ENCODE measurements around the gene SPRR4. TPM values are rescaled to one million over a fixed set of nuclear protein-coding genes. Genes with fewer than 3 reads are reported as not detected.

Gene SPRR4
- total and polyA plus RNA-seq, 10 donors = not detected

Small RNAs within 50 kb of the gene (small RNA-seq; reads per million reads assigned to genes)
- gene RF00322 (0 reads per million in 4 donors), gene SPRR1A (0 reads per million in 4 donors)

Other genes with a start within 250 kb of the SPRR4 start
- not detected for gene KPRP, start 212.6 kb upstream of the SPRR4 start, total RNA-seq
- gene KPRP, start 212.6 kb upstream of the SPRR4 start, polyA plus RNA-seq = not detected
- not detected for gene LCE1F, start 195.5 kb upstream of the SPRR4 start, total RNA-seq
- not detected for gene LCE1F, start 195.5 kb upstream of the SPRR4 start, polyA plus RNA-seq
- not detected for gene LCE1E, start 184.4 kb upstream of the SPRR4 start, total RNA-seq
- gene LCE1E, start 184.4 kb upstream of the SPRR4 start, polyA plus RNA-seq = not detected
- gene LCE1D, start 173.9 kb upstream of the SPRR4 start, total RNA-seq = not detected
- not detected for gene LCE1D, start 173.9 kb upstream of the SPRR4 start, polyA plus RNA-seq
- not detected for gene LCE1C, start 164.0 kb upstream of the SPRR4 start, total RNA-seq
- gene LCE1C, start 164.0 kb upstream of the SPRR4 start, polyA plus RNA-seq = not detected
- not detected for gene LCE1B, start 158.7 kb upstream of the SPRR4 start, total RNA-seq
- not detected for gene LCE1B, start 158.7 kb upstream of the SPRR4 start, polyA plus RNA-seq
- not detected for gene LCE1A, start 143.2 kb upstream of the SPRR4 start, total RNA-seq
- gene LCE1A, start 143.2 kb upstream of the SPRR4 start, polyA plus RNA-seq = not detected
- gene LCE6A, start 127.8 kb upstream of the SPRR4 start, total RNA-seq = not detected
- gene LCE6A, start 127.8 kb upstream of the SPRR4 start, polyA plus RNA-seq = not detected
- not detected for gene LCE7A, start 110.7 kb upstream of the SPRR4 start, total RNA-seq
- gene LCE7A, start 110.7 kb upstream of the SPRR4 start, polyA plus RNA-seq = not detected
- gene SMCP, start 92.3 kb upstream of the SPRR4 start, total RNA-seq = not detected
- gene SMCP, start 92.3 kb upstream of the SPRR4 start, polyA plus RNA-seq = not detected
- not detected for gene IVL, start 62.1 kb upstream of the SPRR4 start, total RNA-seq
- under 1 TPM in 2 of 3 donors, not detected in 1; 0.04 to 0.05 TPM for gene IVL, start 62.1 kb upstream of the SPRR4 start, polyA plus RNA-seq
- not detected for gene SPRR5, start 23.4 kb upstream of the SPRR4 start, total RNA-seq
- gene SPRR5, start 23.4 kb upstream of the SPRR4 start, polyA plus RNA-seq = not detected
- gene SPRR1A, start 13.4 kb downstream of the SPRR4 start, total RNA-seq = not detected
- not detected for gene SPRR1A, start 13.4 kb downstream of the SPRR4 start, polyA plus RNA-seq
- not detected for gene SPRR3, start 31.1 kb downstream of the SPRR4 start, total RNA-seq
- 1 to 10 TPM in 2 of 3 donors, under 1 TPM in 1; 0.39 to 9.3 (median 1.8) TPM for gene SPRR3, start 31.1 kb downstream of the SPRR4 start, polyA plus RNA-seq
- not detected for gene SPRR1B, start 60.6 kb downstream of the SPRR4 start, total RNA-seq
- gene SPRR1B, start 60.6 kb downstream of the SPRR4 start, polyA plus RNA-seq = 1 to 10 TPM in 1 of 3 donors, under 1 TPM in 1, not detected in 1; 0.30 to 1.2 TPM
- gene SPRR2D, start 70.5 kb downstream of the SPRR4 start, total RNA-seq = not detected
- 1 to 10 TPM in 1 of 3 donors, not detected in 2; 1.1 TPM for gene SPRR2D, start 70.5 kb downstream of the SPRR4 start, polyA plus RNA-seq
- gene SPRR2A, start 86.9 kb downstream of the SPRR4 start, total RNA-seq = not detected
- gene SPRR2A, start 86.9 kb downstream of the SPRR4 start, polyA plus RNA-seq = 1 to 10 TPM in 1 of 3 donors, under 1 TPM in 1, not detected in 1; 0.30 to 2.2 TPM
- gene SPRR2B, start 101.0 kb downstream of the SPRR4 start, total RNA-seq = not detected
- gene SPRR2B, start 101.0 kb downstream of the SPRR4 start, polyA plus RNA-seq = not detected
- gene SPRR2E, start 123.9 kb downstream of the SPRR4 start, total RNA-seq = not detected
- under 1 TPM in 1 of 3 donors, not detected in 2; 0.45 TPM for gene SPRR2E, start 123.9 kb downstream of the SPRR4 start, polyA plus RNA-seq
- gene SPRR2F, start 142.9 kb downstream of the SPRR4 start, total RNA-seq = not detected
- not detected for gene SPRR2F, start 142.9 kb downstream of the SPRR4 start, polyA plus RNA-seq
- not detected for gene SPRR2G, start 180.2 kb downstream of the SPRR4 start, total RNA-seq
- gene SPRR2G, start 180.2 kb downstream of the SPRR4 start, polyA plus RNA-seq = not detected
- gene LELP1, start 232.8 kb downstream of the SPRR4 start, total RNA-seq = not detected
- gene LELP1, start 232.8 kb downstream of the SPRR4 start, polyA plus RNA-seq = not detected
- gene PRR9, start 246.9 kb downstream of the SPRR4 start, total RNA-seq = not detected
- gene PRR9, start 246.9 kb downstream of the SPRR4 start, polyA plus RNA-seq = not detected